NCI-H1092 treated with DMSO at 0.1 percent for 48 hours (cell line): Measurements from ENCODE around the gene LDAH.

Experiments
- DNase-seq: peaks from one replicate; lab custom pipeline; 2025; lab: John Stamatoyannopoulos, UW

Gene LDAH

GRCh38 chr2:20781656-20782265, 41.1 kb downstream of the LDAH start:
- DNase-seq: no peak

- no peak for DNase-seq
These were observed 51.6 kb downstream of the LDAH start for GRCh38 chr2:20771299-20771698.

GRCh38 chr2:20766798-20767644, 55.9 kb downstream of the LDAH start:
- no peak for DNase-seq

GRCh38 chr2:20766213-20766612, 56.7 kb downstream of the LDAH start:
- no peak for DNase-seq

- no peak for DNase-seq
These were observed 59.8 kb downstream of the LDAH start for GRCh38 chr2:20762945-20763683.

- no peak for DNase-seq
These were observed 63.4 kb downstream of the LDAH start for GRCh38 chr2:20759487-20759886.

- no peak for DNase-seq
These were observed 63.9 kb downstream of the LDAH start for GRCh38 chr2:20758997-20759396.

- DNase-seq: no peak
These were observed 65.4 kb downstream of the LDAH start for GRCh38 chr2:20757405-20758090.

- no peak for DNase-seq
These were observed 67.6 kb downstream of the LDAH start for GRCh38 chr2:20755132-20755800.

GRCh38 chr2:20752293-20752692, 70.6 kb downstream of the LDAH start:
- no peak for DNase-seq

GRCh38 chr2:20747317-20747716, 75.6 kb downstream of the LDAH start:
- no peak for DNase-seq

GRCh38 chr2:20745924-20746555, 76.9 kb downstream of the LDAH start:
- DNase-seq: no peak

GRCh38 chr2:20744366-20745335, 78.2 kb downstream of the LDAH start:
- no peak for DNase-seq

- no peak for DNase-seq
These were observed 84.1 kb downstream of the LDAH start for GRCh38 chr2:20738772-20739171.

GRCh38 chr2:20737505-20737904, 85.4 kb downstream of the LDAH start:
- DNase-seq: no peak

GRCh38 chr2:20728114-20728758, 94.7 kb downstream of the LDAH start:
- no peak for DNase-seq

- no peak for DNase-seq
These were observed 96.0 kb downstream of the LDAH start for GRCh38 chr2:20726913-20727312.

- no peak for DNase-seq
These were observed 97.1 kb downstream of the LDAH start for GRCh38 chr2:20725782-20726181.

GRCh38 chr2:20724500-20725053, 98.3 kb downstream of the LDAH start:
- DNase-seq: no peak
